ENCODE data around the gene NCAPD2.

The NCAPD2 gene

DNA sequence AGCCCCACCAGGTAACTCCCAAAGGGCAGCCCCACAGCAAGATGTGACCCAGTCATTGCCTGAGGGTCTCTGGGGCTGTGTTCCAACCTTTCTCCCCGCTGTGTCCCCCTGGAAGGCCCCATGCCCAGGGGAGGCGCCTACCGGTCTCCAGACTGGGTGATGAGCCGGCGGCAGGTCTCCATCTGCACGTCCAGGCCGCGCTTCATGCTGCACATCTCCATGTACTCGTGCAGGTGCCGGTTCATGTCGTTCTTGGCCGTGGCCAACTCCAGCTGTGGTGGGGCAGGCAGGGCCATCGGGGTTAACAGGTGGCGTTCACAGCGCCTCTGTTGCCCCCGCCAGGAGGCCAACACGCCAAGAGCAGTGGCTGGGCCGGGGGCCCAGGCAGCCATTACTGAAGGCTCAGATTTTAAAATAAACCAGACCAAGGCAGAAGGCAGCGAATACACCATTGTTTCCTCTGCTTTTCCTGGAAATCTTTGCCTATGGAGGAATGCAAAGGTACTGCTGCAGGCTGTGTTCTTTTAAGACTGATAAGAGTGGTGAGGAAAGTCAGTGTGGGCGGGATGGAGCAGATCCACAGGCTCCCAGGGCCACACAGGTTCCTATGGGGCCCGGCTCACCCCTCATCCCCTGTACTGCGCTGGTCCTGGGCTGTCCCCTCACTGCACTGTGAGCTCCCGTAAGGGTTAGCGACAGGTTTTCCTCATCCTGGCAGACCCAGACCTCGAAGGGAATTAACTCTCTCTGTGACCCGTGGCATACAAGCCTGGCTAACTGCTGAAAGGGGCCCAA is 47.7 kb downstream of the NCAPD2 start:
- H3K18ac ChIP-seq (ENCODE audit: low read depth in 1 of 2, low read length in 2 of 2) = peak overlapping the region; percentile 6 to 54
- H3K14ac ChIP-seq (ENCODE audit: low read length in 2 of 2) = peak overlapping the region in 1 of 2 experiments; percentile 53
- H2BK5ac ChIP-seq (ENCODE audit: low read depth, low read length, poor library complexity, severe bottlenecking) = no peak overlapping the region
- H3K23ac ChIP-seq (ENCODE audit: low read length in 2 of 2) = peak overlapping the region in 1 of 2 experiments; percentile 53
- no peak overlapping the region for H2AFZ ChIP-seq (ENCODE audit: low read depth, low read length)
- peak overlapping the region; percentile 56 for H3K9ac ChIP-seq (ENCODE audit: low read length)
- 92% methylated on average over 26 of the region's 26 CpGs for WGBS
- no peak overlapping the region for H4K8ac ChIP-seq (ENCODE audit: low read length)
- no peak for DNase-seq
- H3K79me1 ChIP-seq (replicated peaks; ENCODE audit: low read length, poor library complexity, severe bottlenecking) = peaks cover 23% of the 10 kb centered on the region
- peak overlapping the region; percentile 24 to 27 for H3K4ac ChIP-seq (ENCODE audit: low read depth in 1 of 2, low read length in 2 of 2)
- H3K4me2 ChIP-seq (ENCODE audit: low read length, poor library complexity, severe bottlenecking) = no peak overlapping the region
- no peak overlapping the region for H3K27ac ChIP-seq (ENCODE audit: low read length, poor library complexity, severe bottlenecking)
- peaks cover 32% of the 10 kb centered on the region for H3K4me1 ChIP-seq (ENCODE audit: control insufficient read depth, insufficient read depth, low read depth, low read length)
- H3K36me3 ChIP-seq (ENCODE audit: control insufficient read depth in 1 of 2, insufficient read depth in 2 of 2, low read depth in 1 of 2, low read length in 2 of 2) = peaks cover 75 to 87% of the 10 kb centered on the region in 2 experiments
- H3K9me3 ChIP-seq (ENCODE audit: control insufficient read depth, low read length) = no peaks in the 10 kb centered on the region
- H3K27me3 ChIP-seq (ENCODE audit: control insufficient read depth in 1 of 2, insufficient read depth in 1 of 2, low read length in 2 of 2) = no peaks in the 10 kb centered on the region
- H4K91ac ChIP-seq (ENCODE audit: low read length) = peak overlapping the region; percentile 34
- H2AK5ac ChIP-seq (ENCODE audit: low read length, severe bottlenecking) = no peak overlapping the region
- peak overlapping the region in 1 of 2 experiments; percentile 6 for H3K4me3 ChIP-seq (ENCODE audit: insufficient read depth in 1 of 2, low read depth in 1 of 2, low read length in 2 of 2)
- no peak overlapping the region for H2BK120ac ChIP-seq (ENCODE audit: low read depth, low read length)
- H2BK15ac ChIP-seq (ENCODE audit: low read depth, poor library complexity, severe bottlenecking) = no peak overlapping the region
- H2BK12ac ChIP-seq (ENCODE audit: low read length in 2 of 2) = peak overlapping the region in 1 of 2 experiments; percentile 21

- Histone ChIP-seq H3K36me3 (ENCODE audit: control insufficient read depth in 1 of 2, insufficient read depth in 2 of 2, low read depth in 1 of 2, low read length in 2 of 2) (peaks cover 67 to 87% of the 10 kb centered on the region in 2 experiments), H2AK5ac (ENCODE audit: low read length, severe bottlenecking) (no peak overlapping the region), H3K27ac (ENCODE audit: low read length, poor library complexity, severe bottlenecking) (no peak overlapping the region), H3K4me1 (ENCODE audit: control insufficient read depth, insufficient read depth, low read depth, low read length) (peaks cover 24% of the 10 kb centered on the region), H2BK120ac (ENCODE audit: low read depth, low read length) (no peak overlapping the region), H2BK12ac (ENCODE audit: low read length in 2 of 2) (peak overlapping the region in 1 of 2 experiments; percentile 35), H2BK5ac (ENCODE audit: low read depth, low read length, poor library complexity, severe bottlenecking) (no peak overlapping the region), H3K4me3 (ENCODE audit: insufficient read depth in 1 of 2, low read depth in 1 of 2, low read length in 2 of 2) (no peak overlapping the region), H3K14ac (ENCODE audit: low read length in 2 of 2) (no peak overlapping the region), H3K9me3 (ENCODE audit: control insufficient read depth, low read length) (no peaks in the 10 kb centered on the region), H3K4ac (ENCODE audit: low read depth in 1 of 2, low read length in 2 of 2) (no peak overlapping the region), H3K9ac (ENCODE audit: low read length) (peak overlapping the region; percentile 56), H3K23ac (ENCODE audit: low read length in 2 of 2) (peak overlapping the region in 1 of 2 experiments; percentile 77), H3K4me2 (ENCODE audit: low read length, poor library complexity, severe bottlenecking) (no peak overlapping the region), H4K8ac (ENCODE audit: low read length) (peak overlapping the region; percentile 25), H2BK15ac (ENCODE audit: low read depth, poor library complexity, severe bottlenecking) (no peak overlapping the region), H3K27me3 (ENCODE audit: control insufficient read depth in 1 of 2, insufficient read depth in 1 of 2, low read length in 2 of 2) (no peaks in the 10 kb centered on the region), H2AFZ (ENCODE audit: low read depth, low read length) (no peak overlapping the region), H4K91ac (ENCODE audit: low read length) (peak overlapping the region; percentile 46), H3K18ac (ENCODE audit: low read depth in 1 of 2, low read length in 2 of 2) (peak overlapping the region in 1 of 2 experiments; percentile 61), H3K79me1 (replicated peaks; ENCODE audit: low read length, poor library complexity, severe bottlenecking) (peaks cover 23% of the 10 kb centered on the region)
- no peak for DNase-seq
- 84% methylated on average over 11 of the region's 13 CpGs for WGBS
Measured at GRCh38 chr12:6542209-6543009, 48.5 kb downstream of the NCAPD2 start.

DNA sequence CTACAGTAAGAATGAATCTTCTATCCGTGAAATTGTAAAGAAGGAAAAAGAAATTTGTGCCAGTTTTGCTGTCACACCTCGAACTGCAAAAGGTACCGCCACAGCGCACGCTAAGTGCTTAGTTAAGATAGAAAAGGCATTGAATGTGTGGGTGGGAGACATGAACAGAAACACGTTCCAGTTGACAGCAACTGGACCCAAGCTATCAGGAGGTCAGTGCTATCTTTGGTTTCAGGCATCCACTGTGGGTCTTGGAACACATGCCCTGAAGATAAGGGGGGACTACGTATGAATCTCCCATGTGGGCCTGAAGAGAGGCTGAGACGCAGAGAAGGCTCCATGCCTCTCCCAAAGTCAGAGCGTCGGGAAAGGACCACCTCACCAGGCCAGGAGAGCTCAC is 52.1 kb downstream of the NCAPD2 start:
- H2BK15ac ChIP-seq (ENCODE audit: low read depth, poor library complexity, severe bottlenecking) = no peak overlapping the region
- no peak overlapping the region for H2BK5ac ChIP-seq (ENCODE audit: low read depth, low read length, poor library complexity, severe bottlenecking)
- peaks cover 33% of the 10 kb centered on the region for H3K4me1 ChIP-seq (ENCODE audit: control insufficient read depth, insufficient read depth, low read depth, low read length)
- no peak overlapping the region for H3K27ac ChIP-seq (ENCODE audit: low read length, poor library complexity, severe bottlenecking)
- H3K79me1 ChIP-seq (replicated peaks; ENCODE audit: low read length, poor library complexity, severe bottlenecking) = peaks cover 33% of the 10 kb centered on the region
- no peak overlapping the region for H3K4me2 ChIP-seq (ENCODE audit: low read length, poor library complexity, severe bottlenecking)
- H2BK120ac ChIP-seq (ENCODE audit: low read depth, low read length) = no peak overlapping the region
- no peak overlapping the region for H4K8ac ChIP-seq (ENCODE audit: low read length)
- no peaks in the 10 kb centered on the region for H3K9me3 ChIP-seq (ENCODE audit: control insufficient read depth, low read length)
- no peak overlapping the region for H2AFZ ChIP-seq (ENCODE audit: low read depth, low read length)
- no peak overlapping the region for H3K14ac ChIP-seq (ENCODE audit: low read length in 2 of 2)
- no peak overlapping the region for H3K4ac ChIP-seq (ENCODE audit: low read depth in 1 of 2, low read length in 2 of 2)
- H3K36me3 ChIP-seq (ENCODE audit: control insufficient read depth in 1 of 2, insufficient read depth in 2 of 2, low read depth in 1 of 2, low read length in 2 of 2) = peaks cover 63 to 83% of the 10 kb centered on the region in 2 experiments
- WGBS = 95% methylated on average over 10 of the region's 10 CpGs
- no peaks in the 10 kb centered on the region for H3K27me3 ChIP-seq (ENCODE audit: control insufficient read depth in 1 of 2, insufficient read depth in 1 of 2, low read length in 2 of 2)
- no peak overlapping the region for H2BK12ac ChIP-seq (ENCODE audit: low read length in 2 of 2)
- no peak overlapping the region for H3K18ac ChIP-seq (ENCODE audit: low read depth in 1 of 2, low read length in 2 of 2)
- peak overlapping the region in 1 of 2 experiments; percentile 1 for H3K4me3 ChIP-seq (ENCODE audit: insufficient read depth in 1 of 2, low read depth in 1 of 2, low read length in 2 of 2)
- no peak overlapping the region for H3K23ac ChIP-seq (ENCODE audit: low read length in 2 of 2)
- no peak overlapping the region for H4K91ac ChIP-seq (ENCODE audit: low read length)
- no peak overlapping the region for H2AK5ac ChIP-seq (ENCODE audit: low read length, severe bottlenecking)
- no peak for DNase-seq
- no peak overlapping the region for H3K9ac ChIP-seq (ENCODE audit: low read length)

DNA sequence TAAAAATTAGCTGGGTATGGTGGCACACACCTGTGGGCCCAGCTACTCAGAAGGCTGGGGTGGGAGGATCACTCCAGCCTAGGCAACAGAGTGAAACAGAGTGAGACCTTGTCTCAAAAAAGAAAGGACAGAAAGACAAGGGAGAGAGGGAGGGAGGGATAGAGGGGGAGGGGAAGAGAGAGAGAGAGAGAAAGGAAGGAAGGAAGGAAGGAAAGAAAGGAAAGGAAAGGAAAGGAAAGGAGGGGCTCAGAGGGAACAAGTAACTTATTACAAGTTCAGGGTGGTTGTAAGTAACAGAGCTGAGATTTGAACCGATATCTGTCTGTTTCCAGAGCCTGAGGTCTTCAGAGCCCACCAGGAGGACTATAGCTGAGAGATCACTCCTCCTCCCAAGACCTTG is 53.7 kb downstream of the NCAPD2 start:
- Histone ChIP-seq H4K8ac (ENCODE audit: low read length) (peak overlapping the region; percentile 81), H2AFZ (ENCODE audit: low read depth, low read length) (no peak overlapping the region), H3K27me3 (ENCODE audit: control insufficient read depth in 1 of 2, insufficient read depth in 1 of 2, low read length in 2 of 2) (no peaks in the 10 kb centered on the region), H2BK12ac (ENCODE audit: low read length in 2 of 2) (peak overlapping the region in 1 of 2 experiments; percentile 91), H2BK5ac (ENCODE audit: low read depth, low read length, poor library complexity, severe bottlenecking) (peak overlapping the region; percentile 66), H3K23ac (ENCODE audit: low read length in 2 of 2) (peak overlapping the region in 1 of 2 experiments; percentile 84), H2AK5ac (ENCODE audit: low read length, severe bottlenecking) (peak overlapping the region; percentile 85), H2BK15ac (ENCODE audit: low read depth, poor library complexity, severe bottlenecking) (no peak overlapping the region), H3K27ac (ENCODE audit: low read length, poor library complexity, severe bottlenecking) (peak overlapping the region; percentile 88), H3K14ac (ENCODE audit: low read length in 2 of 2) (peak overlapping the region in 1 of 2 experiments; percentile 47), H3K36me3 (ENCODE audit: control insufficient read depth in 1 of 2, insufficient read depth in 2 of 2, low read depth in 1 of 2, low read length in 2 of 2) (peaks cover 50 to 67% of the 10 kb centered on the region in 2 experiments), H3K4me1 (ENCODE audit: control insufficient read depth, insufficient read depth, low read depth, low read length) (peaks cover 43% of the 10 kb centered on the region), H3K4me2 (ENCODE audit: low read length, poor library complexity, severe bottlenecking) (no peak overlapping the region), H3K18ac (ENCODE audit: low read depth in 1 of 2, low read length in 2 of 2) (peak overlapping the region; percentile 71 to 88), H3K9ac (ENCODE audit: low read length) (peak overlapping the region; percentile 98), H3K9me3 (ENCODE audit: control insufficient read depth, low read length) (no peaks in the 10 kb centered on the region), H3K4ac (ENCODE audit: low read depth in 1 of 2, low read length in 2 of 2) (peak overlapping the region in 1 of 2 experiments; percentile 83), H3K79me1 (replicated peaks; ENCODE audit: low read length, poor library complexity, severe bottlenecking) (peaks cover 24% of the 10 kb centered on the region), H2BK120ac (ENCODE audit: low read depth, low read length) (no peak overlapping the region), H3K4me3 (ENCODE audit: insufficient read depth in 1 of 2, low read depth in 1 of 2, low read length in 2 of 2) (peak overlapping the region in 1 of 2 experiments; percentile 78), H4K91ac (ENCODE audit: low read length) (peak overlapping the region; percentile 87)
- 77% methylated on average over 1 of the region's 1 CpG for WGBS
- no peak for DNase-seq

Data from mesenchymal stem cell (in vitro differentiated cells and primary cell).